Karpas-422 (cell line): Measurements from ENCODE around the gene CC2D2A. TPM values are rescaled to one million over a fixed set of nuclear protein-coding genes. Genes with fewer than 3 reads are reported as not detected.

Experiments used
- DNase-seq: peaks from one replicate; pipeline ENCODE4 v3.0.0-alpha.2; 2015
- H2AFZ ChIP-seq: fragments of 200-600 bp; sonication (generic); 2 replicates; pipeline ENCODE4 v1.6.1; 2014; ENCODE audit warnings: antibody characterized with exemption, low read length, mixed read lengths
- H3K27ac ChIP-seq: fragments of 200-600 bp; sonication (generic); 2 replicates; pipeline ENCODE4 v1.5.1; 2014; ENCODE audit warnings: mild to moderate bottlenecking, low read length, moderate library complexity
- H3K27me3 ChIP-seq: fragments of 200-600 bp; sonication (generic); 2 replicates; pipeline ENCODE4 v1.6.1; 2014; ENCODE audit warnings: low read length, mixed read lengths
- H3K36me3 ChIP-seq: fragments of 200-600 bp; sonication (generic); 2 replicates; pipeline ENCODE4 v1.6.1; 2014; ENCODE audit warnings: low read length, mixed read lengths; ENCODE audit not compliant: insufficient read depth
- H3K4me1 ChIP-seq: fragments of 200-600 bp; sonication (generic); 2 replicates; pipeline ENCODE4 v1.6.1; 2014; ENCODE audit warnings: mild to moderate bottlenecking, low read length, mixed read lengths
- H3K4me2 ChIP-seq: fragments of 200-600 bp; sonication (generic); 2 replicates; pipeline ENCODE4 v1.6.1; 2014; ENCODE audit warnings: low read length, low read depth, mild to moderate bottlenecking; ENCODE audit not compliant: poor library complexity, severe bottlenecking
- H3K4me3 ChIP-seq: fragments of 200-600 bp; sonication (generic); 2 replicates; pipeline ENCODE4 v1.5.1; 2014; ENCODE audit warnings: mild to moderate bottlenecking, antibody characterized with exemption, low read length, mixed read lengths
- H3K79me2 ChIP-seq: fragments of 200-600 bp; sonication (generic); 2 replicates; pipeline ENCODE4 v1.6.1; 2014; ENCODE audit warnings: mild to moderate bottlenecking, low read length, mixed read lengths
- H3K9ac ChIP-seq: fragments of 200-600 bp; sonication (generic); 2 replicates; pipeline ENCODE4 v1.6.0; 2014; ENCODE audit warnings: low read length
- H3K9me2 ChIP-seq: fragments of 200-600 bp; sonication (generic), shearing (Covaris generic); replicated peaks from 2 replicates; pipeline ENCODE4 v1.6.0; 2014; ENCODE audit warnings: mild to moderate bottlenecking, low read length, moderate library complexity; ENCODE audit not compliant: insufficient read depth
- H3K9me3 ChIP-seq: fragments of 300-700, 200-600 bp; sonication (generic); 2 replicates; pipeline ENCODE4 v1.6.1; 2014; ENCODE audit warnings: low read length, mixed read lengths
- H4K20me1 ChIP-seq: fragments of 200-600 bp; sonication (generic); 2 replicates; pipeline ENCODE4 v1.6.1; 2014; ENCODE audit warnings: mild to moderate bottlenecking, antibody characterized with exemption, low read length, low read depth; ENCODE audit not compliant: insufficient read depth
- total RNA-seq: library from RNA; depleted of rRNA; stranded (reverse); fragments of >200 nt; shearing (Covaris generic); gene quantifications from 2 replicates; pipeline ENCODE4 v1.2.3, GENCODE V29; 2014; ENCODE audit warnings: low replicate concordance

CC2D2A gene
- total RNA-seq, 1 experiment from 2014 or later: not detected

- Histone ChIP-seq H3K9ac (no peak overlapping the region), H3K27ac (no peak overlapping the region), H3K79me2 (no peaks in the 10 kb centered on the region), H3K4me3 (no peak overlapping the region), H2AFZ (no peak overlapping the region), H4K20me1 (no peaks in the 10 kb centered on the region), H3K9me2 (no peaks in the 10 kb centered on the region), H3K9me3 (no peaks in the 10 kb centered on the region), H3K27me3 (no peaks in the 10 kb centered on the region), H3K4me2 (no peak overlapping the region), H3K36me3 (no peaks in the 10 kb centered on the region), H3K4me1 (peaks cover 10% of the 10 kb centered on the region)
- DNase-seq: no peak
Measured at GRCh38 chr4:15562114-15562513, 92.4 kb downstream of the CC2D2A start.

GRCh38 chr4:15562623-15563022, 92.9 kb downstream of the CC2D2A start:
- no peak overlapping the region for H2AFZ ChIP-seq
- DNase-seq: no peak

GRCh38 chr4:15563871-15564270, 94.2 kb downstream of the CC2D2A start:
- Histone ChIP-seq H3K9me2 (no peaks in the 10 kb centered on the region), H3K36me3 (no peaks in the 10 kb centered on the region), H3K9ac (no peak overlapping the region), H3K79me2 (no peaks in the 10 kb centered on the region), H3K9me3 (no peaks in the 10 kb centered on the region), H3K27me3 (no peaks in the 10 kb centered on the region), H3K27ac (no peak overlapping the region), H3K4me1 (peaks cover 10% of the 10 kb centered on the region), H4K20me1 (no peaks in the 10 kb centered on the region), H2AFZ (no peak overlapping the region), H3K4me3 (no peak overlapping the region), H3K4me2 (no peak overlapping the region)
- DNase-seq: no peak

More at GRCh38 chr4:15562623-15563022, 92.9 kb downstream of the CC2D2A start:
- Histone ChIP-seq H3K27me3 (no peaks in the 10 kb centered on the region), H3K4me3 (no peak overlapping the region), H3K9ac (no peak overlapping the region), H3K27ac (no peak overlapping the region), H3K4me2 (no peak overlapping the region), H3K4me1 (peaks cover 10% of the 10 kb centered on the region), H3K9me3 (no peaks in the 10 kb centered on the region), H3K36me3 (no peaks in the 10 kb centered on the region), H3K79me2 (no peaks in the 10 kb centered on the region), H3K9me2 (no peaks in the 10 kb centered on the region), H4K20me1 (no peaks in the 10 kb centered on the region)

GRCh38 chr4:15568821-15569220, 99.1 kb downstream of the CC2D2A start:
- Histone ChIP-seq H4K20me1 (no peaks in the 10 kb centered on the region), H3K4me1 (no peaks in the 10 kb centered on the region), H3K4me2 (no peak overlapping the region), H3K27me3 (no peaks in the 10 kb centered on the region), H3K9me2 (no peaks in the 10 kb centered on the region; the same call in 1 of the 2 replicates), H3K9me3 (no peaks in the 10 kb centered on the region), H3K36me3 (no peaks in the 10 kb centered on the region), H3K27ac (no peak overlapping the region), H2AFZ (no peak overlapping the region), H3K9ac (no peak overlapping the region), H3K79me2 (no peaks in the 10 kb centered on the region), H3K4me3 (no peak overlapping the region)
- DNase-seq: no peak

GRCh38 chr4:15569746-15570145, 100.1 kb downstream of the CC2D2A start:
- H2AFZ ChIP-seq: no peak overlapping the region
- H4K20me1 ChIP-seq: no peaks in the 10 kb centered on the region
- H3K9me2 ChIP-seq: no peaks in the 10 kb centered on the region; the same call in 1 of the 2 replicates
- H3K9me3 ChIP-seq: no peaks in the 10 kb centered on the region
- H3K27ac ChIP-seq: no peak overlapping the region
- H3K4me2 ChIP-seq: no peak overlapping the region
- H3K4me3 ChIP-seq: no peak overlapping the region
- no peaks in the 10 kb centered on the region for H3K4me1 ChIP-seq
- H3K79me2 ChIP-seq: no peaks in the 10 kb centered on the region
- no peaks in the 10 kb centered on the region for H3K27me3 ChIP-seq
- DNase-seq: no peak
- no peak overlapping the region for H3K9ac ChIP-seq
- H3K36me3 ChIP-seq: no peaks in the 10 kb centered on the region

GRCh38 chr4:15575966-15576365, 106.3 kb downstream of the CC2D2A start:
- H3K27me3 ChIP-seq: no peaks in the 10 kb centered on the region
- H3K36me3 ChIP-seq: no peaks in the 10 kb centered on the region
- no peaks in the 10 kb centered on the region for H3K4me1 ChIP-seq
- H3K9me3 ChIP-seq: no peaks in the 10 kb centered on the region
- no peak overlapping the region for H3K9ac ChIP-seq
- no peaks in the 10 kb centered on the region for H4K20me1 ChIP-seq
- no peaks in the 10 kb centered on the region for H3K79me2 ChIP-seq
- no peaks in the 10 kb centered on the region; the same call in 1 of the 2 replicates for H3K9me2 ChIP-seq
- no peak overlapping the region for H2AFZ ChIP-seq
- DNase-seq: no peak
- no peak overlapping the region for H3K4me2 ChIP-seq
- no peak overlapping the region for H3K27ac ChIP-seq
- H3K4me3 ChIP-seq: no peak overlapping the region

GRCh38 chr4:15577508-15577907, 107.8 kb downstream of the CC2D2A start:
- Histone ChIP-seq H2AFZ (no peak overlapping the region), H3K79me2 (0 out of 2 replicates have a peak, but pooled peaks cover 4% of the 10 kb centered on the region), H3K9me2 (no peaks in the 10 kb centered on the region; the same call in 1 of the 2 replicates), H3K9ac (no peak overlapping the region), H3K9me3 (no peaks in the 10 kb centered on the region), H3K36me3 (no peaks in the 10 kb centered on the region), H3K4me3 (no peak overlapping the region), H3K4me2 (no peak overlapping the region), H3K4me1 (no peaks in the 10 kb centered on the region), H3K27ac (no peak overlapping the region), H4K20me1 (no peaks in the 10 kb centered on the region), H3K27me3 (no peaks in the 10 kb centered on the region)
- no peak for DNase-seq

GRCh38 chr4:15584785-15585184, 115.1 kb downstream of the CC2D2A start:
- H3K4me1 ChIP-seq: peaks cover 46% of the 10 kb centered on the region
- H3K9me2 ChIP-seq: no peaks in the 10 kb centered on the region
- no peak overlapping the region for H3K4me3 ChIP-seq
- H3K36me3 ChIP-seq: no peaks in the 10 kb centered on the region
- no peaks in the 10 kb centered on the region for H3K27me3 ChIP-seq
- no peak overlapping the region for H3K9ac ChIP-seq
- H4K20me1 ChIP-seq: no peaks in the 10 kb centered on the region
- no peaks in the 10 kb centered on the region for H3K9me3 ChIP-seq
- peak overlapping the region; percentile 27 for H3K4me2 ChIP-seq
- H3K79me2 ChIP-seq: 0 out of 2 replicates have a peak, but pooled peaks cover 4% of the 10 kb centered on the region
- no peak overlapping the region for H2AFZ ChIP-seq
- DNase-seq: peak; percentile 70
- H3K27ac ChIP-seq: peak overlapping the region; percentile 73

GRCh38 chr4:15585331-15585730, 115.6 kb downstream of the CC2D2A start:
- Histone ChIP-seq H4K20me1 (no peaks in the 10 kb centered on the region), H3K79me2 (0 out of 2 replicates have a peak, but pooled peaks cover 4% of the 10 kb centered on the region), H3K4me1 (peaks cover 46% of the 10 kb centered on the region), H3K9me3 (no peaks in the 10 kb centered on the region), H3K4me3 (no peak overlapping the region), H3K27me3 (no peaks in the 10 kb centered on the region), H2AFZ (no peak overlapping the region), H3K4me2 (peak overlapping the region; percentile 27), H3K9me2 (no peaks in the 10 kb centered on the region), H3K36me3 (no peaks in the 10 kb centered on the region), H3K9ac (no peak overlapping the region), H3K27ac (peak overlapping the region; percentile 73)
- no peak for DNase-seq
